ENCODE data around the gene TEAD3. TPM values are rescaled to one million over a fixed set of nuclear protein-coding genes. Genes with fewer than 3 reads are reported as not detected.
"Not testable (repeated sequence)": the region's sequence is repeated elsewhere in the genome, so short reads cannot be mapped to it uniquely, and the experiment has no call there.

TEAD3 gene
- total RNA-seq, 1 experiment from 2014 or later = 34.3 TPM

- TF ChIP-seq STAT6 (CRISPR knock-in tag; conservative IDR thresholded peaks at IDR 0.05; ENCODE audit: low read depth) = no peak
- TF ChIP-seq, protein P1, sequence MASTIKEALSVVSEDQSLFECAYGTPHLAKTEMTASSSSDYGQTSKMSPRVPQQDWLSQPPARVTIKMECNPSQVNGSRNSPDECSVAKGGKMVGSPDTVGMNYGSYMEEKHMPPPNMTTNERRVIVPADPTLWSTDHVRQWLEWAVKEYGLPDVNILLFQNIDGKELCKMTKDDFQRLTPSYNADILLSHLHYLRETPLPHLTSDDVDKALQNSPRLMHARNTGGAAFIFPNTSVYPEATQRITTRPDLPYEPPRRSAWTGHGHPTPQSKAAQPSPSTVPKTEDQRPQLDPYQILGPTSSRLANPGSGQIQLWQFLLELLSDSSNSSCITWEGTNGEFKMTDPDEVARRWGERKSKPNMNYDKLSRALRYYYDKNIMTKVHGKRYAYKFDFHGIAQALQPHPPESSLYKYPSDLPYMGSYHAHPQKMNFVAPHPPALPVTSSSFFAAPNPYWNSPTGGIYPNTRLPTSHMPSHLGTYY (CRISPR knock-in tag; IDR thresholded peaks at IDR 0.05) = no peak
Measured at GRCh38 chr6:35539223-35539622, 42.3 kb upstream of the TEAD3 start (continued).

- ATAC-seq; H3K27me3 Mint-ChIP-seq (ENCODE audit: low read depth); H3K4me3 Mint-ChIP-seq; POLR2A ChIA-PET; H3K9me3 Mint-ChIP-seq; H3K27ac Mint-ChIP-seq; H3K36me3 Mint-ChIP-seq; DNase-seq (ENCODE audit: low spot score): not testable (repeated sequence)
- CTCF ChIA-PET = interaction anchor here (1.5 to 4.4 kb wide), 4 partner anchors 9 to 17 kb away, joined by 4 to 46 read pairs (median 16); no protein-coding TSS in a partner anchor
- peaks cover 26% of the 10 kb centered on the region for H3K4me1 Mint-ChIP-seq
Measured at GRCh38 chr6:35535847-35536246, 39.0 kb upstream of the TEAD3 start.

- no peak overlapping the region for H3K27ac Mint-ChIP-seq
- no peak for DNase-seq (ENCODE audit: low spot score)
- H3K36me3 Mint-ChIP-seq = no peaks in the 10 kb centered on the region
- no peaks in the 10 kb centered on the region; the same call in 1 of the 2 replicates for H3K27me3 Mint-ChIP-seq (ENCODE audit: low read depth)
- TF ChIP-seq NR2C2 (CRISPR knock-in tag; IDR thresholded peaks at IDR 0.05) (no peak), EMX1 (CRISPR knock-in tag; IDR thresholded peaks at IDR 0.05) (no peak)
- TF ChIP-seq, protein P2, sequence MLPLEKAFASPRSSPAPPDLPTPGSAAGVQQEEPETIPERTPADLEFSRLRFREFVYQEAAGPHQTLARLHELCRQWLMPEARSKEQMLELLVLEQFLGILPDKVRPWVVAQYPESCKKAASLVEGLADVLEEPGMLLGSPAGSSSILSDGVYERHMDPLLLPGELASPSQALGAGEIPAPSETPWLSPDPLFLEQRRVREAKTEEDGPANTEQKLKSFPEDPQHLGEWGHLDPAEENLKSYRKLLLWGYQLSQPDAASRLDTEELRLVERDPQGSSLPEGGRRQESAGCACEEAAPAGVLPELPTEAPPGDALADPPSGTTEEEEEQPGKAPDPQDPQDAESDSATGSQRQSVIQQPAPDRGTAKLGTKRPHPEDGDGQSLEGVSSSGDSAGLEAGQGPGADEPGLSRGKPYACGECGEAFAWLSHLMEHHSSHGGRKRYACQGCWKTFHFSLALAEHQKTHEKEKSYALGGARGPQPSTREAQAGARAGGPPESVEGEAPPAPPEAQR (CRISPR knock-in tag; IDR thresholded peaks at IDR 0.05) = no peak
- CTCF ChIA-PET = interaction anchor here (0.6 to 4.4 kb wide), 5 partner anchors 12 to 205 kb away, joined by 3 to 46 read pairs (median 5); no protein-coding TSS in a partner anchor
- H3K4me3 Mint-ChIP-seq = no peak overlapping the region; the same call in 1 of the 2 replicates
- no peaks in the 10 kb centered on the region for H3K9me3 Mint-ChIP-seq
- ATAC-seq = no peak; the same call in 1 of the 2 replicates
- H3K4me1 Mint-ChIP-seq = peaks cover 26% of the 10 kb centered on the region
- POLR2A ChIA-PET = interaction anchor here (0.7 kb wide), 1 partner anchor 9 kb away, joined by 3 read pairs; no protein-coding TSS in a partner anchor
Measured at GRCh38 chr6:35534407-35535170, 37.7 kb upstream of the TEAD3 start.

DNA sequence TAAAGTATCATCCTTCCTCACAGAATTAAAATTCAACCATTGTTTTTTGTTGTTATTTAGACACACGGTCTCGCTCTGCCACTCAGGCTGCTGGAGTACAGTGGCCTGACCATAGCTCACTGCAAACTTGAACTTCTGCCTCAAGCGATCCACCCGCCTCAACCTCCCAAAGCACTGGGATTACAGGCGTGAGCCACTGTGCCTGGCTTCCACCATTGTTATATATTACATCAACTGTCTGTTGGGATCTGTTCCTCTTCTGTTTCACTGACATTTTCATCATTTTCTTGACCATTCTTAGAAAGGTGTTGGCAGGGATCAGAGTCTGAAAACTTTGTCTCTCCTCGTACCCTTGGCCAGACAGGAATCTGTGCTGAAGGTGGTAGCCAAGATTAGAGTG lies 37.1 kb upstream of the TEAD3 start:
- DNase-seq (ENCODE audit: low spot score) = no peak
- Mint-ChIP-seq H3K4me1 (peaks cover 26% of the 10 kb centered on the region), H3K27ac (no peak overlapping the region), H3K36me3 (no peaks in the 10 kb centered on the region), H3K9me3 (no peaks in the 10 kb centered on the region), H3K27me3 (ENCODE audit: low read depth) (no peaks in the 10 kb centered on the region; the same call in 1 of the 2 replicates), H3K4me3 (no peak overlapping the region)
- TF ChIP-seq ZNF219 (CRISPR knock-in tag; IDR thresholded peaks at IDR 0.05; ENCODE audit: borderline replicate concordance) (no peak), ETV6 (CRISPR knock-in tag; IDR thresholded peaks at IDR 0.05) (no peak), EMX1 (CRISPR knock-in tag; IDR thresholded peaks at IDR 0.05) (no peak)
- TF ChIP-seq, protein P3, sequence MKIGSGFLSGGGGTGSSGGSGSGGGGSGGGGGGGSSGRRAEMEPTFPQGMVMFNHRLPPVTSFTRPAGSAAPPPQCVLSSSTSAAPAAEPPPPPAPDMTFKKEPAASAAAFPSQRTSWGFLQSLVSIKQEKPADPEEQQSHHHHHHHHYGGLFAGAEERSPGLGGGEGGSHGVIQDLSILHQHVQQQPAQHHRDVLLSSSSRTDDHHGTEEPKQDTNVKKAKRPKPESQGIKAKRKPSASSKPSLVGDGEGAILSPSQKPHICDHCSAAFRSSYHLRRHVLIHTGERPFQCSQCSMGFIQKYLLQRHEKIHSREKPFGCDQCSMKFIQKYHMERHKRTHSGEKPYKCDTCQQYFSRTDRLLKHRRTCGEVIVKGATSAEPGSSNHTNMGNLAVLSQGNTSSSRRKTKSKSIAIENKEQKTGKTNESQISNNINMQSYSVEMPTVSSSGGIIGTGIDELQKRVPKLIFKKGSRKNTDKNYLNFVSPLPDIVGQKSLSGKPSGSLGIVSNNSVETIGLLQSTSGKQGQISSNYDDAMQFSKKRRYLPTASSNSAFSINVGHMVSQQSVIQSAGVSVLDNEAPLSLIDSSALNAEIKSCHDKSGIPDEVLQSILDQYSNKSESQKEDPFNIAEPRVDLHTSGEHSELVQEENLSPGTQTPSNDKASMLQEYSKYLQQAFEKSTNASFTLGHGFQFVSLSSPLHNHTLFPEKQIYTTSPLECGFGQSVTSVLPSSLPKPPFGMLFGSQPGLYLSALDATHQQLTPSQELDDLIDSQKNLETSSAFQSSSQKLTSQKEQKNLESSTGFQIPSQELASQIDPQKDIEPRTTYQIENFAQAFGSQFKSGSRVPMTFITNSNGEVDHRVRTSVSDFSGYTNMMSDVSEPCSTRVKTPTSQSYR (CRISPR knock-in tag; IDR thresholded peaks at IDR 0.05) = no peak
- no peak for ATAC-seq
- ChIA-PET CTCF (interaction anchor here (1.0 to 4.4 kb wide), 5 partner anchors 11 to 206 kb away, joined by 3 to 46 read pairs (median 26); no protein-coding TSS in a partner anchor), POLR2A (no interaction called here)

Measured in WTC11 (cell line).